IPS DF 4.7 (cell line): ENCODE data around the gene MGP.

Experiments
- DNase-seq: peaks from one replicate; pipeline ENCODE4 v3.0.0-alpha.2; 2013; ENCODE audit warnings: low spot score; ENCODE audit errors: extremely low read depth

Gene MGP

GRCh38 chr12:14903386-14904098 is 17.9 kb upstream of the MGP start:
- DNase-seq, result no peak

- no peak for DNase-seq
These were observed 16.8 kb upstream of the MGP start for GRCh38 chr12:14902465-14902864.

- no peak for DNase-seq
These were observed 15.5 kb upstream of the MGP start for GRCh38 chr12:14901228-14901562.

GRCh38 chr12:14900521-14901227 is 15.0 kb upstream of the MGP start:
- no peak for DNase-seq

- no peak for DNase-seq
These were observed 11.0 kb upstream of the MGP start for GRCh38 chr12:14896521-14897169.

GRCh38 chr12:14893506-14894250 is 8.0 kb upstream of the MGP start:
- DNase-seq, result no peak

GRCh38 chr12:14892726-14893505 is 7.3 kb upstream of the MGP start:
- DNase-seq, result no peak

GRCh38 chr12:14890701-14891100 is 5.0 kb upstream of the MGP start:
- DNase-seq, result no peak

- no peak for DNase-seq
These were observed 617 bp upstream of the MGP start for GRCh38 chr12:14886271-14886670.

- no peak for DNase-seq
These were observed 1.2 kb downstream of the MGP start for GRCh38 chr12:14884458-14884878.

- no peak for DNase-seq
These were observed 2.0 kb downstream of the MGP start for GRCh38 chr12:14883686-14884085.

- no peak for DNase-seq
These were observed 4.7 kb downstream of the MGP start for GRCh38 chr12:14880890-14881453.

GRCh38 chr12:14879222-14879933 is 6.3 kb downstream of the MGP start:
- DNase-seq, result no peak

GRCh38 chr12:14878488-14878887 is 7.2 kb downstream of the MGP start:
- no peak for DNase-seq

- DNase-seq, result no peak
These were observed 8.8 kb downstream of the MGP start for GRCh38 chr12:14876833-14877232.

GRCh38 chr12:14874882-14875281 is 10.8 kb downstream of the MGP start:
- DNase-seq, result no peak

- DNase-seq, result no peak
These were observed 12.0 kb downstream of the MGP start for GRCh38 chr12:14873440-14874185.

- no peak for DNase-seq
These were observed 13.8 kb downstream of the MGP start for GRCh38 chr12:14871886-14872285.

- no peak for DNase-seq
These were observed 14.4 kb downstream of the MGP start for GRCh38 chr12:14871247-14871646.
